DMS79 treated with DMSO at 0.1 percent for 48 hours (cell line): Measurements from ENCODE around the gene PNPLA7.
"Not testable (repeated sequence)": the region's sequence is repeated elsewhere in the genome, so short reads cannot be mapped to it uniquely, and the experiment has no call there.

Source experiments
- DNase-seq: peaks from one replicate; lab custom pipeline; 2025; lab: John Stamatoyannopoulos, UW

PNPLA7 gene

GRCh38 chr9:137461316-137461662, 88.9 kb downstream of the PNPLA7 start:
- DNase-seq: no peak

GRCh38 chr9:137460363-137461315, 89.6 kb downstream of the PNPLA7 start:
- DNase-seq: no peak

- no peak for DNase-seq
These were observed 90.4 kb downstream of the PNPLA7 start for GRCh38 chr9:137459601-137460362.

- peak; percentile 81 for DNase-seq
These were observed 91.0 kb downstream of the PNPLA7 start, which contains the start of gene NSMF for GRCh38 chr9:137459152-137459600. Gene NSMF (minus strand): TSS chr9:137459334. CDS start chr9:137459102, 232 bp downstream.

GRCh38 chr9:137458194-137459151, 91.7 kb downstream of the PNPLA7 start:
- DNase-seq: peak; percentile 15

- no peak for DNase-seq
These were observed 92.6 kb downstream of the PNPLA7 start for GRCh38 chr9:137457406-137458193.

GRCh38 chr9:137456864-137457405, 93.3 kb downstream of the PNPLA7 start:
- DNase-seq: no peak

- no peak for DNase-seq
These were observed 93.9 kb downstream of the PNPLA7 start for GRCh38 chr9:137456061-137456863.

- DNase-seq: no peak
These were observed 94.7 kb downstream of the PNPLA7 start for GRCh38 chr9:137455359-137455991.

GRCh38 chr9:137454597-137455358, 95.4 kb downstream of the PNPLA7 start:
- DNase-seq: no peak

- DNase-seq: no peak
These were observed 96.0 kb downstream of the PNPLA7 start for GRCh38 chr9:137454145-137454596.

GRCh38 chr9:137453643-137454081, 96.5 kb downstream of the PNPLA7 start:
- no peak for DNase-seq

GRCh38 chr9:137452761-137453642, 97.2 kb downstream of the PNPLA7 start:
- DNase-seq: no peak

GRCh38 chr9:137452006-137452760, 98.0 kb downstream of the PNPLA7 start:
- no peak for DNase-seq

- DNase-seq: not testable (repeated sequence)
These were observed 98.8 kb downstream of the PNPLA7 start for GRCh38 chr9:137451264-137452005.
